HG03457 (cell line): ENCODE results near the gene C1orf210.

Source experiments
- ATAC-seq: cut with Tn5 transposase; IDR thresholded peaks from one replicate; pipeline ENCODE4 v1.9.1; 2021; ENCODE audit warnings: moderate number of reproducible peaks; ENCODE audit not compliant: unreplicated experiment

The C1orf210 gene

DNA sequence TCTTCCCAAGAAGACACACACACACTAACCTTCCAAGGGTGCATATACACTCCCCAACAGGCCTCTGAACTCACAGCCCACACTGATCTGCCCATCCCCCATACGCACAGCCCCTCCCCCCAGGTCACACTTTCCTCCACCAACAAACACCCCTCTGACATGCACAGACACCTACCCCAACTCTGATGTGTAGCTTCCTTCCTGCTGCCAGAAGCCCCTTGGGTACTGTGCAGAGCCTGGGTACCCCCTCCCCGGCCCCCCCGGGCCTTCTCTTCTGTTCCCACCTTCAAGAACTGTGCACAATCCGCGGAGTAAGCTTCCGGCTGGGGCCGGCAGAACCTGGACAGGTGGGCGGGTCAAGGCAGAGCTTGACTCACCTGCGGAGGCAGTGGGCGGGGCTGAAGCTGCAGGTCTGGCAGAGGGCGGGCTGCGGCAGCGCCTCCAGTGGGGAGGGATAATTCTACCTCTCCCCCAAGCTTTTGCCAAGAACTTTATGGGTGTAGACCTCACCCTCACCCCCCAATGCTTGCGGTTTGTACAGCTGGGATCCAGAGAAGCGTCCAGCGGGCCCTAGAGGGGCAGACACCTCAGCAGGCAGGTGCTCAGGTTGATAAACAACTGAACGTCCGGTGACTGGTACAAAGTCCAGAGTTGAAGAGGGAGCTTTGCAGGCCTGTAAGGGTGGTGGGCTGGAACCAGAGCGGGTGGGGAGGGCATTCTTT is at the start of gene C1orf210:
C1orf210 (minus strand) TSS at position 313 of the 722 bp plus-strand sequence. CDS start 2,311 bp downstream, outside the sequence.
- ATAC-seq: no peak

DNA sequence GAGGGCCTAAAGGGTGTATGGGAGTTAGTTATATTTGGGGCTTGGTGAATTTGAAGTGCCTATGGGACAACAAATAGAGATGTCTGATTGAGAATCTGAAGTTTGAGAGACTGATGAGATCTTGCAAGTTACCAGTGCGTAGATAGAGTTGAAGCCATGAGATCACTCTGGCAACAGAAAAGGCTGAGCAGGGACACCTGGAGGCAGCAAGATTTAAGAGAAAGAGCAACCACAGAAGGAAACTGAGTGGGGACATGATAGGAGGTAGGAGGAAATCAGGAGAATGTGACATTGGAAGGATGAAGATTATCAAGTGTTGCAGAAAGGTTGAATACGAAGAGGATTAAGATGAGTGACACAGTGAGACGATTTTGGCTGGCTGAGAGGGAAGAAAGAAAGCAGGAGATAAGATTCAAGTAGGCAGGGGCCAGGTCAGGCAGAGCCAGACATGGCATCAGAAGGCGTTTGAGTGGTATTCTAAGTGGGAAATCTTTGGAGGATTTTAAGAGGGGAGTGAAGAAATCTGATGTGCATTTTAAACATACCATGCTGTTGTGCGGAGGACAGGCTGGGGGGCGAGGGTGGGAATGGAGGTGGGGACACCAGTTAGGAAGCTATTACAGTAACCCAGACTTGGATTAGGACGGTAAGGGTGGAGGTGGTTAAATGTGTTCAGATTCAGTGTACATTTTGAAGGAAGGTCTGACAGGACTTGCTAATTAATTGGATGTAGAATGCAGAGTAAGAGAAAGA is 49.2 kb upstream of the C1orf210 start:
- ATAC-seq: no peak

GRCh38 chr1:43331688-43332087 is 46.3 kb upstream of the C1orf210 start:
- ATAC-seq: no peak

DNA sequence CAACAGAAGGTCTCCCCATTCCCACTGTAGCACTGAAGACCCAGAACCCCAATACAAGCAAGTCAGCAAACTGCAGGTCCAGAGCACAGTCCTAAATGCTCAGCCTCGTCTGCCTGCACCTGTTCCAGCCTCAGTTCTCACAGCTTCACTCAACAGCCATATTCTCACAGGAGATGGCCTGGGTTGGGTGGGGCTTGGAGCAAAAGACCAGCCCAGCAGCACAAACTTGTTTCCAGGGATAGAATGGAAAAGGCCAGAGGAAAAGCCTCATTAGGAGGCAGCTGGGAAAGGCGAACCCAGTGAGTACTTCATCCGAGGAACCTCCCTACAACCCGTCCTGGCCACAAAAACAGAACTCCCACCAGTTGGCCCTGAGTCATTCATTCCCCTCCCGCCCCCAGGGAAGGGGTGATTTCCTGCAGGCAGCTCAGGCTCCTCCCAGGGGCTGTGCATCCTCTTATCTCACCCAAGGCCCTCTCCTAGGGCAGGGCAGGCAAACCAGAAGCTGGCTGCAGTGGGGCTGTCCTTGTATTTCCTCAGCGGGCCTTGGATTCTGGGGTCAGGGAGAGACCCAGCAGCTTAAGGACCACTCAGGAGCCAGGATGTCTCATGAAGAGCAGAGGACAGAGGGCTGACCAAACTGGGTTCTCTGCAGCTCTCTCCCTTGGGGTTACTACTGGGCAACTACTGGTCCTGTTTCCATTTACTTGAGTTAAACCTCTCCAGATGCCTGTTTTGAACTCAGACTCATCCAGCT is 44.8 kb upstream of the C1orf210 start:
- no peak for ATAC-seq

DNA sequence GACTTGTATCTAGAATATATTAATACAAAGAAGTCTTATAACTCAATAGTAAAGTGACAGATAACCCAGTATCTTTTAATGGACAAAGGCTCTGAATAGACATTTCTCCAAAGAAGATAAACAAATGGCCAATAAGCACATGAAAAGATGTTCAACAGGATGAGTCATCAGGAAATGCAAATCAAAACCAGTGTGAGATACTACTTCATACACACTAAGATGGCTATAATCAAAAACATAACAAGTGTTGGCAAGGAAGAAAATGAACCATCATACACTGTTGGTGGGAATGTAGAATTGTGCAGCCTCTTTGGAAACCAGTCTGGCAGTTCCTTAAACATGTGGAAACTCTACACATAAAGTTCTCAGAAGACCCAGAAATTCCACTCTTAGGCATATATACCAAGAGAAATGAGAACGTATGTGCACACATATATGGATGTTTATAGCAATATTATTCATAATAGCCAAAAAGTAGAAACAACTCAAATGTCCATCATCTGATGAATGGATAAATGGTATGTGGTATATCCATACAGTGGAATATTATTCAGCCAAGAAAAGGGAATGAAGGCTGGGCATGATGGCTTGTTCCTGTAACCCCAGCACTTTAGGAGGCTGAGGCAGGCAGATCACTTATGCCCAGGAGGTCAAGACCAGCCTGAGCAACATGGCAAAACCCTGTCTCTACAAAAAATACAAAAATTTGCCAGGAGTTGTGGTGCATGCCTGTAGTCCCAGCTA is 42.3 kb upstream of the C1orf210 start:
- no peak for ATAC-seq

- no peak for ATAC-seq
Observed at GRCh38 chr1:43325381-43325780, 40.0 kb upstream of the C1orf210 start.

DNA sequence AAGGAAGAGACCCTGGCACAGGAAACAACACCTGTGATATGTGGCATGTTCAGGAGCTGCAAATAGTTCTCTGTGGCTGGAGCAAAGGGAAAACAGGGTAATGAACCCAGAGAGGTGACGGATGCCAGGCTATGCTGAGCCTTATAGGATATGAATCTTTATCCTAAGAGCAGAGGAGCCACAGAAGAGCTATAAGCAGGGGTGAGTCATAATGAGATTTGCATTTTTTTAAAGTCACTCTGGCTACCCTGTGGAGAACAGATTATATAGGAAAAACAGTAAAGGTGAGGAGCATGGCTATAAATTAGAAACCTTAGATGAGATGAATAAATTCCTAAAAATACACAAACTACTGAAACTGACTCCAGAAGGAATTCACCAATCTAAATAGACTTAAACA is 39.4 kb upstream of the C1orf210 start:
- ATAC-seq: no peak

- ATAC-seq: no peak
Observed at GRCh38 chr1:43322506-43322905, 37.1 kb upstream of the C1orf210 start.

DNA sequence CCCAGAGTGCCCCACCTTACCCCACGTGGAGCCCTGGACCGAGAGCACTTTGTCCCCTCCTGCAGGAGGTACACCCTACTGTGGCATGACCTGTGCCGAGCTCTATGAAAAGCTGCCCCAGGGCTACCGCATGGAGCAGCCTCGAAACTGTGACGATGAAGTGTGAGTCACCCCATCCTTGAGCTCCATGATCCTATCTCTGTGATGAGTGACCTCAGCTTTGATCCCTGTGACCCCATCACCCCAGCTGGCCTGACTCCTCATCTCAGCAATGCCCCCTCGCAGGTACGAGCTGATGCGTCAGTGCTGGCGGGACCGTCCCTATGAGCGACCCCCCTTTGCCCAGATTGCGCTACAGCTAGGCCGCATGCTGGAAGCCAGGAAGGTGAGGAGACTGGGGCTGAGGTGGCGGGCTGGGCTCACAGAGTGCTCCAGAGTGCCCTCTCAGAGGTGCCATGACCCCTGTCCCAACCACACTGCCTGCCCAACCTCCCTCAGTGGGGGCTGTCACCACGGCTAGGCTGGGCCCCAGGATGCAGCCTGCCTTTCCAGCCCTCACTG is 36.0 kb upstream of the C1orf210 start:
- ATAC-seq: no peak

DNA sequence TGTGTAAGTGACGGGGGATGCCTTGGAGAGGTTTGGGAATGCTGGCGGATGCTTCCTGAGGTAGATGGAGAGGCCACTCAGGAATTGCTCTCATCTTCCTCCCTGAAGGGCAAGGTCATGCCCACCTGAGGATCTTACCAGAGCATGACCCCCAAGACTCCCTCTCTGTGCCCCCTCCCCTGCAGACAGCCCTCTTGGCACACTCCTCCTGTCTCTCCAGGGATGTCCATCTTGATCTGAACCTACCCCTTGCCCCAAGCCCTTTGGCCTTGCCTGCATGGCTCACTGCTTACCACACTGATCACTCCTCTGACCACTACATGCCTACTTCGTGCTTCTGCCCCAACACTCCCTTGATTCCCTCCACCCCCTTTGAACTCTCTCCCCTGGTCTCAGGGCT is 34.4 kb upstream of the C1orf210 start:
- no peak for ATAC-seq

DNA sequence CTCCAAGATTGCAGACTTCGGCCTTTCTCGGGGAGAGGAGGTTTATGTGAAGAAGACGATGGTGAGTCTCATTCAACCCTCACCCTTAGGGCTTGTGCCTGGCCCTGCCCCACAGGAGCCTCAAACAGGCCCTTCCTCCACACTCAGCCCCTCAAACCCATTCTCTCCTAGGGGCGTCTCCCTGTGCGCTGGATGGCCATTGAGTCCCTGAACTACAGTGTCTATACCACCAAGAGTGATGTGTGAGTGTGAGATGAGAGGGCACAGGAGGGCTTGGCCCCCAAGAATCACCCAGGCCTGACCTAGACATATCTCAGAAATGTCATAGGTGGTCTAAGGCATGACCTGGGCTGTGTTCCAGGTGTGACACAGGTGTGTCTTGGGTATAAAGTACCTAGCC is 33.9 kb upstream of the C1orf210 start:
- ATAC-seq: no peak

- ATAC-seq: no peak
Observed at GRCh38 chr1:43318831-43319230, 33.5 kb upstream of the C1orf210 start.

DNA sequence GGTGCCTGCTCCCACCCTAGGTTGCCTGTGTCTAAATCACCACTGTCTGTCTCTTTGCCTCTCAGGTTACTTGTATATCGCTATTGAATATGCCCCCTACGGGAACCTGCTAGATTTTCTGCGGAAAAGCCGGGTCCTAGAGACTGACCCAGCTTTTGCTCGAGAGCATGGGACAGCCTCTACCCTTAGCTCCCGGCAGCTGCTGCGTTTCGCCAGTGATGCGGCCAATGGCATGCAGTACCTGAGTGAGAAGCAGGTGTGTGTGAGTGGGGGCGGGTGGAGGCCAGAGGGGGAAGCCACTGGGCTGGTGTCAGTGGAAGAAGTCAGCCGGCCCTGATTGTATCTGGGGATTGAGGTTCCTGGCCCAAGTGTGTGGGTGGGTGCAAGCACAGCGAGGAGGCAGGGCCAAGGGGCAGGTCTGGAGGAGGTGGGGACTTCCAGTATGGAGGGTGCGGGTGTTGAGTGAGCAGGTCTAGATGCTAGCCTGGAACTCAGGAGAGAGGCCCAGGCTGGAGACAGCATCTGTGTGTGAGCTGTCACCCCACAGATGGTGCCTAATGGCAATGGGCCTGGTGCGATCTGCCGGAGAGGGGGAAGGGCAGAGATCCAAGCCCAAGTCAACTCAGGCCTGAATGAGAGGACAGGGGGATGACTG is 32.6 kb upstream of the C1orf210 start:
- no peak for ATAC-seq

GRCh38 chr1:43316738-43317520 is 31.5 kb upstream of the C1orf210 start:
- no peak for ATAC-seq

DNA sequence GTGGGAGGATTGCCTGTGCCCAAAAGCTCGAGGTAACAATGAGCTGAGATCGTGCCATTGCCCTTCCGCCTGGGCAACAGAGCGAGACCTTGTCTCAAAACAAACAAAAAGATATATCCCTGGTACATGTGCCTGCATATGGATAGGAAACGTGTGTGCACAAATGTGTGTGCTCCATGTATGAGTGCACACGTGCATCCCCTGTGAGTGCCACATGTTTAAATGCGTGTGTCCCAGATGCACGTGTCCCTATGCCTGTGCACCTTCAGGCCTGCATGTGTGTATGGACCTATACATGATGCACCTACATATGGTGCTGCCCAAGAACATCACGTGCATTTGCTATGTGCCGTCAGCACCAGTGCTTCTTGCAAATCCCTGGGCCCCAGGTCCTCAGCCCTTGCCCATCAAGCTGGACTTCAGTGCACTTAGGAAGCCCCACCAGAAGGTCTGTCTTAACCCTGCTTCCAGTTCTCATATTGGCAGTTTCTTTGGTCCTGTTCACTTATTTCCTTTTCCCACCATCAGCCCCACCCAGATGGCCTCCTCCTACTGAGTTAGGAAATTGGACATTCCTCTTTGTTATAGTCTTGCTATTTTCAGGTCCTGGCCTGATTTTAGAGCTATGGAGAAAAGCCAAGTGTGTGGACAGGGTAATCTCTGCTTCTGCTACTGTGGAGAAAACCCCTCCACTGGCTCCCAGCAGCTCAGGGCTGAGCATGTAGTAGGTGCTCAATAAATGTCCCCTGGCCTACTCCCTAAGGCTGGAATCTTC is 30.8 kb upstream of the C1orf210 start:
- no peak for ATAC-seq

DNA sequence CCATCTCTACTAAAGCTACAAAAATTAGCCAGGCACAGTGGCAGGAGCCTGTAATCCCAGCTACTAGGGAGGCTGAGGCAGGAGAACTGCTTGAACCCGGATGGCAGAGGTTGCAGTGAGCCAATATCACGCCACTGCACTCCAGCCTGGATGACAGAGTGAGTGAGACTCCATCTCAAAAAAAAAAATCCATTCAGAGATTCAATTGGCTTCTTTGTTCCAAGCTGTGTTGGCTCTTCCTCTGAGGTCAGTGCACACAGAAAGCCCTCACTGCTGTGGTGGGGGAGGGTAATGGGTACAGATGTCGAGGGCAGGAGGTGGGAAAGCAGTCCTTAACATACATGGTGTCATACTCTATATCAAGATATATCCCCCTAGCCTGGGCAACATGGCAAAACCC is 30.1 kb upstream of the C1orf210 start:
- ATAC-seq: no peak

GRCh38 chr1:43314233-43314632 is 28.9 kb upstream of the C1orf210 start:
- no peak for ATAC-seq

GRCh38 chr1:43313771-43314170 is 28.4 kb upstream of the C1orf210 start:
- no peak for ATAC-seq
